H9 (cell line): Measurements from ENCODE around the gene INPP5B. TPM values are rescaled to one million over a fixed set of nuclear protein-coding genes. Genes with fewer than 3 reads are reported as not detected.

Experiments used
- DNase-seq: peaks from one replicate; pipeline ENCODE4 v3.0.0-alpha.2; 2017
- H2AFZ ChIP-seq: one replicate; pipeline ENCODE4 v1.6.1; 2013; ENCODE audit warnings: mild to moderate bottlenecking, low read length, control low read depth, moderate library complexity
- H2AK5ac ChIP-seq: 2 replicates; pipeline ENCODE4 v1.6.1; 2013; ENCODE audit warnings: low read length, control low read depth, mixed read lengths; ENCODE audit not compliant: insufficient read length
- H2BK120ac ChIP-seq: one replicate; pipeline ENCODE4 v1.6.1; 2013; ENCODE audit warnings: low read depth, mild to moderate bottlenecking, low read length, control low read depth, inconsistent platforms; ENCODE audit not compliant: poor library complexity, severe bottlenecking
- H2BK12ac ChIP-seq: 2 replicates; pipeline ENCODE4 v1.6.1; 2013; ENCODE audit warnings: low read length, control low read depth, mixed read lengths, low read depth; ENCODE audit not compliant: insufficient read length
- H2BK15ac ChIP-seq: 2 replicates; pipeline ENCODE4 v1.6.1; 2013; ENCODE audit warnings: low read depth, low read length, control low read depth
- H2BK20ac ChIP-seq: one replicate; pipeline ENCODE4 v1.6.1; 2013; ENCODE audit warnings: low read depth, mild to moderate bottlenecking, low read length, control low read depth, inconsistent platforms; ENCODE audit not compliant: poor library complexity, severe bottlenecking
- H2BK5ac ChIP-seq: 2 replicates; pipeline ENCODE4 v1.6.1; 2013; ENCODE audit warnings: low read length, control low read depth, mixed read lengths; ENCODE audit not compliant: insufficient read length
- H3K14ac ChIP-seq: 2 replicates; pipeline ENCODE4 v1.6.1; 2013; ENCODE audit warnings: low read length, control low read depth; ENCODE audit not compliant: insufficient read depth
- H3K18ac ChIP-seq: 2 replicates; pipeline ENCODE4 v1.6.1; 2013; ENCODE audit warnings: low read depth, mild to moderate bottlenecking, mixed read lengths, low read length, control low read depth; ENCODE audit not compliant: insufficient read length
- H3K23ac ChIP-seq: 2 replicates; pipeline ENCODE4 v1.6.1; 2013; ENCODE audit warnings: low read length, control low read depth, mixed read lengths, low read depth; ENCODE audit not compliant: insufficient read length
- H3K23me2 ChIP-seq: 2 replicates; pipeline ENCODE4 v1.6.1; 2013; ENCODE audit warnings: low read depth, mild to moderate bottlenecking, mixed read lengths, low read length, control low read depth; ENCODE audit not compliant: insufficient read length, poor library complexity, severe bottlenecking
- H3K27ac ChIP-seq: 2 replicates; pipeline ENCODE4 v1.5.1; 2013; ENCODE audit warnings: low read length, control low read depth, mixed read lengths, low read depth; ENCODE audit not compliant: insufficient read length
- H3K27me3 ChIP-seq: 2 replicates; pipeline ENCODE4 v1.6.1; 2013; ENCODE audit warnings: low read length, control low read depth, inconsistent platforms; ENCODE audit not compliant: insufficient read depth
- H3K4ac ChIP-seq: 2 replicates; pipeline ENCODE4 v1.6.1; 2013; ENCODE audit warnings: low read depth, mild to moderate bottlenecking, control low read depth, inconsistent platforms, low read length, moderate library complexity
- H3K4me1 ChIP-seq: 2 replicates; pipeline ENCODE4 v1.6.1; 2013; ENCODE audit warnings: low read length, control low read depth, inconsistent platforms; ENCODE audit not compliant: insufficient read depth
- H3K4me2 ChIP-seq: 2 replicates; pipeline ENCODE4 v1.6.1; 2013; ENCODE audit warnings: low read length, control low read depth, mixed read lengths; ENCODE audit not compliant: insufficient read length, insufficient read depth
- H3K56ac ChIP-seq: 2 replicates; pipeline ENCODE4 v1.6.1; 2013; ENCODE audit warnings: low read depth, mild to moderate bottlenecking, mixed read lengths, low read length, control low read depth; ENCODE audit not compliant: insufficient read length
- H3K79me1 ChIP-seq: 2 replicates; pipeline ENCODE4 v1.6.1; 2013; ENCODE audit warnings: low read depth, mild to moderate bottlenecking, moderate library complexity, low read length, control low read depth, inconsistent platforms; ENCODE audit not compliant: insufficient read depth, poor library complexity, severe bottlenecking
- H3K79me2 ChIP-seq: 2 replicates; pipeline ENCODE4 v1.6.1; 2013; ENCODE audit warnings: low read length, control low read depth, inconsistent platforms; ENCODE audit not compliant: insufficient read depth
- H3K9ac ChIP-seq: 2 replicates; pipeline ENCODE4 v1.6.1; 2013; ENCODE audit warnings: low read length, control low read depth, mixed read lengths; ENCODE audit not compliant: insufficient read length; ENCODE audit errors: extremely low read depth
- H3K9me3 ChIP-seq: one replicate; pipeline ENCODE4 v1.6.1; 2013; ENCODE audit warnings: low read depth, low read length, inconsistent platforms; ENCODE audit not compliant: control insufficient read depth
- H3T11ph ChIP-seq: one replicate; pipeline ENCODE4 v1.6.1; 2013; ENCODE audit warnings: mild to moderate bottlenecking, low read length, control low read depth, inconsistent platforms
- H4K20me1 ChIP-seq: one replicate; pipeline ENCODE4 v1.6.1; 2013; ENCODE audit not compliant: control insufficient read depth, insufficient read length, insufficient read depth
- H4K5ac ChIP-seq: 2 replicates; pipeline ENCODE4 v1.6.1; 2013; ENCODE audit warnings: low read depth, mild to moderate bottlenecking, mixed read lengths, low read length, control low read depth; ENCODE audit not compliant: insufficient read length
- H4K8ac ChIP-seq: replicated peaks from 2 replicates; pipeline ENCODE4 v1.6.1; 2013; ENCODE audit warnings: low read length, control low read depth, mixed read lengths, low read depth; ENCODE audit not compliant: insufficient read length
- H4K91ac ChIP-seq: 2 replicates; pipeline ENCODE4 v1.6.1; 2013; ENCODE audit warnings: low read depth, mild to moderate bottlenecking, moderate library complexity, mixed read lengths, low read length, control low read depth; ENCODE audit not compliant: insufficient read length
- H3K27ac Mint-ChIP-seq, 3 experiments: 2 replicates in 2 of 3; 3 replicates in 1 of 3; pipeline ENCODE4 v1.8.0; 2020 to 2021; ENCODE audit warnings: mixed read lengths in 3 of 3, mild to moderate bottlenecking in 1 of 3, moderate library complexity in 1 of 3
- H3K27me3 Mint-ChIP-seq: 2 replicates; pipeline ENCODE4 v1.8.0; 2021; ENCODE audit warnings: low read depth, mild to moderate bottlenecking, moderate library complexity, mixed read lengths
- H3K36me3 Mint-ChIP-seq, 3 experiments: 2 replicates in 2 of 3; 3 replicates in 1 of 3; pipeline ENCODE4 v1.8.0; 2020 to 2021; ENCODE audit warnings: low read depth in 3 of 3, mixed read lengths in 3 of 3; ENCODE audit not compliant: insufficient read depth in 1 of 3
- H3K4me1 Mint-ChIP-seq, 2 experiments: 2 replicates each; pipeline ENCODE4 v1.8.0; 2020; ENCODE audit warnings: mixed read lengths in 2 of 2
- H3K4me3 Mint-ChIP-seq, 2 experiments: 2 replicates in 1 of 2; 3 replicates in 1 of 2; pipeline ENCODE4 v1.8.0; 2020 to 2021; ENCODE audit warnings: mild to moderate bottlenecking in 2 of 2, mixed read lengths in 2 of 2, moderate library complexity in 1 of 2
- H3K9me3 Mint-ChIP-seq, 2 experiments: 2 replicates in 1 of 2; 3 replicates in 1 of 2; pipeline ENCODE4 v1.8.0; 2020; ENCODE audit warnings: mild to moderate bottlenecking in 2 of 2, mixed read lengths in 2 of 2, moderate library complexity in 1 of 2
- CTCF ChIP-seq: fragments of 200-600 bp; sonication (generic); conservative IDR thresholded peaks from 3 replicates; pipeline ENCODE4 v1.8.0; 2021; ENCODE audit warnings: antibody characterized with exemption, mild to moderate bottlenecking
- WGBS: extraction: QIAGEN DNeasy Blood & Tissue Kit; methylation state at CpG from one replicate; pipeline ENCODE4 v1.1.7; 2013; ENCODE audit warnings: missing lambda C conversion rate, low lambda C conversion rate, mixed read lengths; ENCODE audit not compliant: insufficient read length; ENCODE audit errors: extremely low coverage; 5-methylcytosine and 5-hydroxymethylcytosine counted together
- total RNA-seq: library from RNA; stranded (reverse); gene quantifications from 2 replicates; pipeline ENCODE4 v1.2.1, GENCODE V29; 2021

Gene INPP5B
- total RNA-seq, 1 experiment from 2014 or later = 28.2 TPM

GRCh38 chr1:37978541-37978940 is 31.7 kb upstream of the INPP5B start:
- no peaks in the 10 kb centered on the region for H3K79me1 ChIP-seq
- H2BK120ac ChIP-seq = no peak overlapping the region
- H4K8ac ChIP-seq = no peak overlapping the region
- no peak overlapping the region for H3K4ac ChIP-seq
- H3K9ac ChIP-seq = no peak overlapping the region
- Mint-ChIP-seq H3K36me3 (peaks cover 73 to 92% (median 89%) of the 10 kb centered on the region in 3 experiments), H3K27me3 (no peaks in the 10 kb centered on the region), H3K9me3 (peaks cover 0 to 5% of the 10 kb centered on the region in 2 experiments; a peak in 2 of 5 replicates), H3K4me3 (no peak overlapping the region), H3K4me1 (no peaks in the 10 kb centered on the region), H3K27ac (0 out of 7 replicates have a peak overlapping the region, but pooled peaks of 1 of the 3 experiments have one; percentile 23)
- H2BK20ac ChIP-seq = no peak overlapping the region
- no peaks in the 10 kb centered on the region for H3K79me2 ChIP-seq
- no peak overlapping the region for H2BK12ac ChIP-seq
- no peak overlapping the region for H3K18ac ChIP-seq
- no peak overlapping the region for H3K4me2 ChIP-seq
- no peak for DNase-seq
- H3K4me1 ChIP-seq = no peaks in the 10 kb centered on the region
- no peak overlapping the region for H3K27ac ChIP-seq
- no peaks in the 10 kb centered on the region for H3K23me2 ChIP-seq
- no peaks in the 10 kb centered on the region for H3K9me3 ChIP-seq
- no peaks in the 10 kb centered on the region for H3K27me3 ChIP-seq
- no peak overlapping the region for H3K23ac ChIP-seq
- H3T11ph ChIP-seq = no peak overlapping the region
- no peak for TF ChIP-seq CTCF
- no peak overlapping the region for H2AK5ac ChIP-seq
- no peak overlapping the region for H4K91ac ChIP-seq
- no peak overlapping the region for H3K56ac ChIP-seq
- no peak overlapping the region for H2AFZ ChIP-seq
- no peak overlapping the region for H2BK15ac ChIP-seq
- H4K5ac ChIP-seq = no peak overlapping the region
- no CpG with 5 or more reads among the region's 4 CpGs for WGBS
- no peak overlapping the region for H3K14ac ChIP-seq
- H4K20me1 ChIP-seq = no peaks in the 10 kb centered on the region
- no peak overlapping the region for H2BK5ac ChIP-seq
